SK-N-SH (cell line): Measurements from ENCODE around the gene ZNF385A. TPM values are rescaled to one million over a fixed set of nuclear protein-coding genes. Genes with fewer than 3 reads are reported as not detected.

ENCODE experiments used
- CTCF ChIA-PET: fragments of 300-600, 350-600 bp; formaldehyde crosslinking; extraction: SDS; loops from one replicate; lab custom pipeline; 2021; lab: Yijun Ruan, JAX
- POLR2A ChIA-PET: fragments of 350-600 bp; sonication (Branson Sonifier 250); formaldehyde crosslinking; extraction: SDS; loops from one replicate; lab custom pipeline; 2020; ENCODE audit warnings: antibody characterized with exemption, inconsistent platforms; lab: Yijun Ruan, JAX
- DNase-seq: peaks from one replicate; pipeline ENCODE4 v3.0.0; 2012
- H2AFZ ChIP-seq: fragments of 200-600 bp; sonication (generic); 2 replicates; pipeline ENCODE4 v1.8.1; 2016; ENCODE audit warnings: antibody characterized with exemption, mild to moderate bottlenecking, low read depth
- H3F3A ChIP-seq: fragments of 200-600 bp; sonication (generic); replicated peaks from 2 replicates; pipeline ENCODE3; 2016; ENCODE audit warnings: antibody characterized with exemption, mild to moderate bottlenecking; ENCODE audit not compliant: insufficient read depth
- H3K27ac ChIP-seq, 2 experiments: fragments of 200-500 bp in 1 of 2; fragments of 200-600 bp in 1 of 2; sonication (Bioruptor generic) in 1 of 2; sonication (generic), shearing (Covaris generic) in 1 of 2; 2 replicates each; pipeline versions ENCODE4 v1.5.1 to v1.6.1; 2014 to 2016; ENCODE audit warnings: low read depth in 2 of 2, inconsistent platforms in 1 of 2, low read length in 1 of 2, mild to moderate bottlenecking in 1 of 2, mixed read lengths in 1 of 2
- H3K27me3 ChIP-seq: fragments of 200-600 bp; sonication (generic), shearing (Covaris generic); 2 replicates; pipeline ENCODE4 v1.6.1; 2016; ENCODE audit warnings: mixed run types; ENCODE audit not compliant: insufficient read depth
- H3K36me3 ChIP-seq, 2 experiments: fragments of 200-500 bp in 1 of 2; fragments of 200-600 bp in 1 of 2; sonication (Bioruptor generic) in 1 of 2; sonication (generic) in 1 of 2; replicated peaks in 1 of 2; 2 replicates each; pipeline versions ENCODE3 to v1.5.1; 2014 to 2016; ENCODE audit warnings: low read length in 1 of 2, mild to moderate bottlenecking in 1 of 2; ENCODE audit not compliant: insufficient read depth in 2 of 2, control insufficient read depth in 1 of 2
- H3K4me1 ChIP-seq, 2 experiments: fragments of 200-500 bp in 1 of 2; fragments of 200-600 bp in 1 of 2; sonication (Bioruptor generic) in 1 of 2; sonication (generic), shearing (Covaris generic) in 1 of 2; 2 replicates each; pipeline versions ENCODE4 v1.5.1 to v1.6.1; 2014 to 2016; ENCODE audit warnings: low read depth in 1 of 2, low read length in 1 of 2, mixed run types in 1 of 2; ENCODE audit not compliant: insufficient read depth in 2 of 2, control insufficient read depth in 1 of 2
- H3K4me2 ChIP-seq: fragments of 200-600 bp; sonication (generic), shearing (Covaris generic); 2 replicates; pipeline ENCODE4 v1.6.1; 2017; ENCODE audit warnings: mixed run types
- H3K4me3 ChIP-seq, 2 experiments: fragments of 200-500 bp in 1 of 2; fragments of 200-600 bp in 1 of 2; sonication (Bioruptor generic) in 1 of 2; sonication (generic), shearing (Covaris generic) in 1 of 2; 2 replicates each; pipeline versions ENCODE4 v1.5.1 to v1.8.1; 2014 to 2016; ENCODE audit warnings: low read depth in 2 of 2, inconsistent platforms in 1 of 2, low read length in 1 of 2, mild to moderate bottlenecking in 1 of 2, mixed read lengths in 1 of 2, moderate library complexity in 1 of 2
- H3K79me2 ChIP-seq: fragments of 200-600 bp; sonication (generic); 2 replicates; pipeline ENCODE4 v1.8.1; 2017; ENCODE audit warnings: mild to moderate bottlenecking; ENCODE audit not compliant: insufficient read depth
- H3K9ac ChIP-seq: fragments of 200-600 bp; sonication (generic); 2 replicates; pipeline ENCODE4 v1.6.1; 2017; ENCODE audit warnings: mixed run types
- H3K9me2 ChIP-seq: fragments of 200-600 bp; sonication (generic); 2 replicates; pipeline ENCODE4 v1.6.1; 2017; ENCODE audit warnings: mixed run types
- H3K9me3 ChIP-seq: fragments of 200-600 bp; sonication (generic); 2 replicates; pipeline ENCODE4 v1.6.1; 2017; ENCODE audit warnings: mixed run types, mild to moderate bottlenecking, moderate library complexity
- H4K20me1 ChIP-seq: fragments of 200-600 bp; sonication (generic); 2 replicates; pipeline ENCODE4 v1.6.1; 2017; ENCODE audit warnings: mild to moderate bottlenecking, mixed run types; ENCODE audit not compliant: insufficient read depth
- CHD2 ChIP-seq: fragments of 150-350 bp; IDR thresholded peaks from 2 replicates; pipeline ENCODE4 v1.6.1; 2018; ENCODE audit warnings: low read length; ENCODE audit not compliant: partially characterized antibody
- CTCF ChIP-seq: fragments of 200-600 bp; sonication (generic); IDR thresholded peaks from 2 replicates; pipeline ENCODE4 v1.6.1; 2017; ENCODE audit warnings: antibody characterized with exemption, mild to moderate bottlenecking, moderate library complexity
- ELF1 ChIP-seq: IDR thresholded peaks from 2 replicates; pipeline ENCODE4 v1.4.0; 2012
- EP300 ChIP-seq, 2 experiments: IDR thresholded peaks; 2 replicates each; pipeline versions ENCODE4 v1.4.0 to v1.6.1; 2012; ENCODE audit warnings: borderline replicate concordance in 1 of 2, low read depth in 1 of 2, low read length in 1 of 2
- FOXM1 ChIP-seq: IDR thresholded peaks from 2 replicates; pipeline ENCODE4 v1.4.0; 2012; ENCODE audit warnings: low read depth, mild to moderate bottlenecking
- GABPA ChIP-seq: IDR thresholded peaks from 2 replicates; pipeline ENCODE4 v1.4.0; 2012; ENCODE audit warnings: low read depth, mild to moderate bottlenecking
- GATA2 ChIP-seq: sonication (generic); formaldehyde crosslinking; IDR thresholded peaks from 2 replicates; pipeline ENCODE4 v1.5.0; 2020; ENCODE audit warnings: mild to moderate bottlenecking, missing genetic modification reagents
- JUND ChIP-seq: IDR thresholded peaks from 2 replicates; pipeline ENCODE4 v1.4.0; 2012
- MAX ChIP-seq: IDR thresholded peaks from 2 replicates; pipeline ENCODE4 v1.4.0; 2012; ENCODE audit warnings: low read depth
- MXI1 ChIP-seq: IDR thresholded peaks from 2 replicates; pipeline ENCODE4 v1.6.1; 2012; ENCODE audit warnings: mild to moderate bottlenecking, low read depth, low read length, improper control_type of control experiment
- NFIC ChIP-seq: IDR thresholded peaks from 2 replicates; pipeline ENCODE4 v1.4.0; 2012; ENCODE audit warnings: borderline replicate concordance
- PBX3 ChIP-seq: IDR thresholded peaks from 2 replicates; pipeline ENCODE4; 2012
- POLR2AphosphoS5 ChIP-seq: IDR thresholded peaks from 2 replicates; pipeline ENCODE4 v1.6.1; 2012; ENCODE audit warnings: low read depth, low read length
- RAD21 ChIP-seq: IDR thresholded peaks from 2 replicates; pipeline ENCODE4 v1.6.1; 2012; ENCODE audit warnings: mild to moderate bottlenecking, low read length
- RFX5 ChIP-seq: IDR thresholded peaks from 2 replicates; pipeline ENCODE4 v1.6.1; 2012; ENCODE audit warnings: mild to moderate bottlenecking, improper control_type of control experiment, low read length
- RXRA ChIP-seq: IDR thresholded peaks from 2 replicates; pipeline ENCODE4 v1.4.0; 2012; ENCODE audit warnings: low read depth, mild to moderate bottlenecking, borderline replicate concordance
- SIN3A ChIP-seq: IDR thresholded peaks from 2 replicates; pipeline ENCODE4 v1.6.1; 2012; ENCODE audit warnings: low read depth, mild to moderate bottlenecking, low read length, moderate library complexity, borderline replicate concordance
- TAF1 ChIP-seq: IDR thresholded peaks from 2 replicates; pipeline ENCODE4 v1.6.1; 2012; ENCODE audit warnings: low read depth, mild to moderate bottlenecking, low read length, moderate library complexity, borderline replicate concordance
- TCF12 ChIP-seq: IDR thresholded peaks from 2 replicates; pipeline ENCODE4 v1.4.0; 2012
- TEAD4 ChIP-seq: IDR thresholded peaks from 2 replicates; pipeline ENCODE4 v1.4.0; 2012; ENCODE audit warnings: mild to moderate bottlenecking, borderline replicate concordance; ENCODE audit not compliant: insufficient read depth
- USF1 ChIP-seq: IDR thresholded peaks from 2 replicates; pipeline ENCODE4 v1.4.0; 2012; ENCODE audit warnings: low read depth, borderline replicate concordance
- whole genome bisulfite sequencing: methylation state at CpG from one replicate; pipeline ENCODE4 v1.1.6; 2017; ENCODE audit warnings: low lambda C conversion rate; 5-methylcytosine and 5-hydroxymethylcytosine counted together
- polyA plus RNA-seq, 3 experiments: library from polyadenylated mRNA; depleted of rRNA; stranded (reverse); fragments of >200 nt; gene quantifications; 2 replicates each; pipeline ENCODE4 v1.2.3, GENCODE V29; 2012

The ZNF385A gene
- polyA plus RNA-seq, 1 of the 3 experiments (the other 2 are of a cell fraction) = 2.6 TPM

- Histone ChIP-seq H3K27ac (no peak overlapping the region), H3K9me2 (no peaks in the 10 kb centered on the region), H3K4me1 (peaks cover 0 to 10% of the 10 kb centered on the region in 2 experiments; a peak in 2 of 4 replicates), H3K4me3 (no peak overlapping the region), H3K4me2 (no peak overlapping the region), H3K9ac (no peak overlapping the region), H3F3A (peaks cover 3% of the 10 kb centered on the region), H2AFZ (no peak overlapping the region), H3K79me2 (no peaks in the 10 kb centered on the region), H3K36me3 (no peaks in the 10 kb centered on the region), H4K20me1 (no peaks in the 10 kb centered on the region), H3K27me3 (no peaks in the 10 kb centered on the region), H3K9me3 (no peaks in the 10 kb centered on the region)
- ChIA-PET POLR2A (no interaction called here), CTCF (interaction anchor here (1.4 to 13.7 kb wide), 3 partner anchors 9 to 35 kb away, joined by 4 to 127 read pairs (median 37); no protein-coding TSS in a partner anchor)
- DNase-seq = no peak
- 80% methylated on average over 4 of the region's 5 CpGs for WGBS
- TF ChIP-seq PBX3 = no peak
- no peak for TF ChIP-seq USF1
- no peak for TF ChIP-seq TEAD4
- TF ChIP-seq NFIC = no peak
- no peak for TF ChIP-seq FOXM1
- TF ChIP-seq CTCF = no peak
- TF ChIP-seq MXI1 = no peak
Measured at GRCh38 chr12:54430471-54431069, 46.0 kb upstream of the ZNF385A start.

GRCh38 chr12:54429014-54429471, 44.5 kb upstream of the ZNF385A start:
- CTCF ChIA-PET = interaction anchor here (0.6 to 13.7 kb wide), 5 partner anchors 11 to 50 kb away, joined by 3 to 127 read pairs (median 5); no protein-coding TSS in a partner anchor
- Histone ChIP-seq H3K4me3 (no peak overlapping the region), H3K27me3 (no peaks in the 10 kb centered on the region), H3K79me2 (no peaks in the 10 kb centered on the region), H3F3A (peaks cover 3% of the 10 kb centered on the region), H3K4me2 (no peak overlapping the region), H3K27ac (no peak overlapping the region), H3K36me3 (no peaks in the 10 kb centered on the region), H3K9ac (no peak overlapping the region), H3K9me3 (no peaks in the 10 kb centered on the region), H3K4me1 (peaks cover 0 to 10% of the 10 kb centered on the region in 2 experiments; a peak in 2 of 4 replicates), H3K9me2 (no peaks in the 10 kb centered on the region), H4K20me1 (no peaks in the 10 kb centered on the region), H2AFZ (no peak overlapping the region)
- WGBS = 45% methylated on average over 3 of the region's 3 CpGs
- POLR2A ChIA-PET = no interaction called here
- no peak for DNase-seq
- no peak for TF ChIP-seq TEAD4
- no peak for TF ChIP-seq JUND
- no peak for TF ChIP-seq TCF12
- no peak for TF ChIP-seq RXRA
- TF ChIP-seq CTCF = no peak
- TF ChIP-seq RAD21 = no peak
- TF ChIP-seq CHD2 = no peak
- TF ChIP-seq TAF1 = no peak
- no peak for TF ChIP-seq ELF1
- TF ChIP-seq USF1 = no peak
- TF ChIP-seq GABPA = no peak
- no peak for TF ChIP-seq EP300 (IDR thresholded peaks at IDR 0.05; ENCODE audit: borderline replicate concordance in 1 of 2, low read depth in 1 of 2, low read length in 1 of 2)
- no peak for TF ChIP-seq GATA2
- no peak for TF ChIP-seq SIN3A
- no peak for TF ChIP-seq POLR2AphosphoS5
- no peak for TF ChIP-seq RFX5
- TF ChIP-seq FOXM1 = no peak
- no peak for TF ChIP-seq MXI1
- no peak for TF ChIP-seq MAX
